ENCODE measurements around the gene PIP4K2B. TPM values are rescaled to one million over a fixed set of nuclear protein-coding genes. Genes with fewer than 3 reads are reported as not detected.

Gene PIP4K2B
- total and polyA plus RNA-seq, 2 of the 8 experiments (the other 6 are each of a cell fraction or from before 2014, with no cell fraction given), result 21.5 to 57.8 TPM

- H2AFZ ChIP-seq (ENCODE audit: low read length), result no peak within 1 kb of the TSS
- H4K91ac ChIP-seq (replicated peaks; ENCODE audit: insufficient read length, low read length), result peak within 1 kb of the TSS; percentile 95
- peak within 1 kb of the TSS; percentile 67 for H3K14ac ChIP-seq (ENCODE audit: insufficient read length)
- H3K27ac ChIP-seq (ENCODE audit: low read depth, low read length), result peak within 1 kb of the TSS; percentile 87
- ChIA-PET CTCF (ENCODE audit: partially characterized antibody) (interaction anchor here (0.6 kb wide), 1 partner anchor 117 kb away, joined by 3 read pairs; no protein-coding TSS in a partner anchor), POLR2A (ENCODE audit: partially characterized antibody) (interaction anchor here (2.7 kb wide), 1 partner anchor 17 kb away, joined by 19 read pairs; the partner anchor contains the start of gene CISD3)
- 0 out of 2 replicates have a peak within 1 kb of the TSS, but pooled peaks have one; percentile 1 for H2AK5ac ChIP-seq (ENCODE audit: low read depth, low read length)
- H3K27me3 ChIP-seq (replicated peaks in 1 of 4; ENCODE audit: control insufficient read depth in 3 of 4, extremely low read depth in 1 of 4, insufficient read depth in 3 of 4, low read length in 3 of 4), result peaks cover 0 to 11% (median 5%) of the 10 kb centered on the region in 4 experiments; a peak in 5 of 7 replicates
- 0 out of 2 replicates have a peak within 1 kb of the TSS, but pooled peaks have one; percentile 75 for H2BK12ac ChIP-seq (ENCODE audit: low read depth, low read length)
- H4K8ac ChIP-seq (ENCODE audit: extremely low read depth, insufficient read depth, low read length), result peak within 1 kb of the TSS; percentile 74
- peak within 1 kb of the TSS; percentile 78 to 90 (median 88) for H3K4me3 ChIP-seq (ENCODE audit: extremely low read depth in 1 of 4, insufficient read depth in 2 of 4, low read depth in 3 of 4, low read length in 4 of 4)
- H3K36me3 ChIP-seq (ENCODE audit: control insufficient read depth in 2 of 4, insufficient read depth in 4 of 4, low read length in 3 of 4), result no peaks in the 10 kb centered on the region
- H4K20me1 ChIP-seq (replicated peaks in 1 of 2; ENCODE audit: control insufficient read depth in 1 of 2, insufficient read depth in 2 of 2, low read length in 2 of 2), result peaks cover 23 to 25% of the 10 kb centered on the region in 2 experiments
- peaks cover 34 to 46% of the 10 kb centered on the region in 2 experiments for H3K79me2 ChIP-seq (ENCODE audit: control insufficient read depth in 1 of 2, insufficient read depth in 2 of 2, low read length in 2 of 2)
- no peak within 1 kb of the TSS for H2BK20ac ChIP-seq (ENCODE audit: low read length)
- 1% methylated on average over 28 of the region's 47 CpGs; no CpG with 5 or more reads in 1 of the 2 experiments for WGBS, 2 experiments (ENCODE audit: extremely low coverage in 1 of 2, insufficient coverage in 1 of 2, insufficient read length in 1 of 2, insufficient replicate concordance in 2 of 2, low coverage in 1 of 2, low lambda C conversion rate in 2 of 2, missing lambda C conversion rate in 1 of 2)
- H3K4me2 ChIP-seq (ENCODE audit: insufficient read depth in 1 of 2, low read depth in 2 of 2, low read length in 2 of 2), result peak within 1 kb of the TSS; percentile 89 to 91
- H3K56ac ChIP-seq (replicated peaks; ENCODE audit: insufficient read length, low read depth, low read length), result peak within 1 kb of the TSS; percentile 70
- peaks cover 48% of the 10 kb centered on the region for H3K23me2 ChIP-seq (ENCODE audit: low read depth, low read length)
- H2BK120ac ChIP-seq (replicated peaks; ENCODE audit: low read depth, low read length), result peak within 1 kb of the TSS; percentile 21
- peaks cover 7 to 29% (median 21%) of the 10 kb centered on the region in 4 experiments for H3K4me1 ChIP-seq (replicated peaks in 1 of 4; ENCODE audit: control insufficient read depth in 3 of 4, insufficient read depth in 4 of 4, low read length in 3 of 4)
- DNase-seq (ENCODE audit: low read depth in 1 of 2, low spot score in 2 of 2) (peak; percentile 68 to 93), FAIRE-seq (no peak)
- peak within 1 kb of the TSS; percentile 65 for H3K4ac ChIP-seq (replicated peaks; ENCODE audit: insufficient read length, low read depth, low read length)
- peak within 1 kb of the TSS; percentile 90 for H3K18ac ChIP-seq (ENCODE audit: extremely low read depth, low read length)
- peak within 1 kb of the TSS; percentile 79 for H4K5ac ChIP-seq (ENCODE audit: insufficient read length, low read depth, low read length)
- peak within 1 kb of the TSS; percentile 88; the same call in 1 of the 2 replicates for H2BK5ac ChIP-seq (ENCODE audit: low read depth, low read length)
- peaks cover 10% of the 10 kb centered on the region for H3K79me1 ChIP-seq (ENCODE audit: low read depth, low read length)
- peak within 1 kb of the TSS; percentile 84 to 96 (median 87) for H3K9ac ChIP-seq (replicated peaks in 1 of 4; ENCODE audit: extremely low read depth in 1 of 4, low read depth in 3 of 4, low read length in 3 of 4)
- TF ChIP-seq USF2 (IDR thresholded peaks at IDR 0.05; ENCODE audit: low read length) (peak; percentile 71), ZNF274 (IDR thresholded peaks at IDR 0.05; ENCODE audit: borderline replicate concordance, extremely low read depth, low read length) (no peak), KDM4A (IDR thresholded peaks at IDR 0.05; ENCODE audit: low read depth, low read length, severe bottlenecking) (peak; percentile 21), BACH1 (IDR thresholded peaks at IDR 0.05; ENCODE audit: low read length) (no peak), TAF1 (IDR thresholded peaks at IDR 0.05; ENCODE audit: low read depth, low read length) (no peak), SIN3A (conservative IDR thresholded peaks at IDR 0.05 in 1 of 2, IDR thresholded peaks at IDR 0.05 in 1 of 2; ENCODE audit: low read depth in 1 of 2, low read length in 2 of 2) (0 out of 4 replicates have a peak, but pooled peaks of 1 of the 2 experiments have one; percentile 37), EGR1 (IDR thresholded peaks at IDR 0.05; ENCODE audit: borderline replicate concordance, low read depth, low read length) (no peak), CEBPB (IDR thresholded peaks at IDR 0.05; ENCODE audit: low read depth, low read length) (no peak), MAX (IDR thresholded peaks at IDR 0.05) (no peak)
- H3K23ac ChIP-seq (ENCODE audit: insufficient read length), result no peak within 1 kb of the TSS
- H2BK15ac ChIP-seq (ENCODE audit: low read length), result peak within 1 kb of the TSS; percentile 72; the same call in 1 of the 2 replicates
- H3K9me3 ChIP-seq (ENCODE audit: insufficient read depth in 2 of 2, low read depth in 1 of 2, low read length in 1 of 2), result no peaks in the 10 kb centered on the region
Observed at GRCh38 chr17:38748149-38748891, 51.0 kb downstream of the PIP4K2B start, which contains the start of gene PCGF2. Gene PCGF2, minus strand, starts transcription at chr17:38748336. Its CDS starts 7,934 bp downstream, at chr17:38740402.

Measured in H1 (cell line).